Liver (tissue), 9 donors: Measurements from ENCODE around the gene ZNF786. TPM values are rescaled to one million over a fixed set of nuclear protein-coding genes. Genes with fewer than 3 reads are reported as not detected.
A peak's percentile ranks its signal among the peaks of the same experiment; 100 is the strongest.

Experiments used
- DNase-seq: peaks from one replicate; pipeline ENCODE4 v3.0.0-alpha.2; 2017; ENCODE audit warnings: low spot score
- H3K27ac ChIP-seq, 2 donors: one replicate each; pipeline ENCODE4 v1.7.0; 2013; ENCODE audit warnings: inconsistent platforms in 2 of 2, low read length in 2 of 2, control low read depth in 1 of 2, low read depth in 1 of 2, mild to moderate bottlenecking in 1 of 2
- H3K27me3 ChIP-seq, 4 donors: one replicate each; pipeline versions ENCODE4 v1.6.1 to v1.7.0; 2013; ENCODE audit warnings: low read length in 3 of 4, inconsistent platforms in 1 of 4, mild to moderate bottlenecking in 1 of 4, moderate library complexity in 1 of 4; ENCODE audit not compliant: control insufficient read depth in 4 of 4, insufficient read depth in 4 of 4
- H3K36me3 ChIP-seq, 4 donors: one replicate each; pipeline versions ENCODE4 v1.6.1 to v1.7.0; 2013; ENCODE audit warnings: low read length in 3 of 4, mild to moderate bottlenecking in 3 of 4, low read depth in 1 of 4, moderate library complexity in 1 of 4; ENCODE audit not compliant: control insufficient read depth in 4 of 4, insufficient read depth in 3 of 4
- H3K4me1 ChIP-seq, 4 donors: one replicate each; pipeline versions ENCODE4 v1.6.1 to v1.7.0; 2013; ENCODE audit warnings: low read length in 3 of 4, mild to moderate bottlenecking in 3 of 4, moderate library complexity in 1 of 4; ENCODE audit not compliant: control insufficient read depth in 4 of 4, insufficient read depth in 4 of 4
- H3K4me3 ChIP-seq, 3 donors: one replicate each; pipeline versions ENCODE4 v1.6.1 to v1.7.0; 2013; ENCODE audit warnings: low read length in 3 of 3, control low read depth in 1 of 3, low read depth in 1 of 3, mild to moderate bottlenecking in 1 of 3
- H3K9ac ChIP-seq, 2 donors: one replicate each; pipeline ENCODE4 v1.7.0; 2013; ENCODE audit warnings: low read length in 2 of 2, mild to moderate bottlenecking in 2 of 2, moderate library complexity in 2 of 2, control low read depth in 1 of 2, low read depth in 1 of 2
- H3K9me3 ChIP-seq, 4 donors: one replicate each; pipeline versions ENCODE4 v1.6.1 to v1.7.0; 2013; ENCODE audit warnings: low read length in 3 of 4; ENCODE audit not compliant: control insufficient read depth in 4 of 4
- FOXA1 ChIP-seq: IDR thresholded peaks from 2 replicates; pipeline ENCODE4 v1.6.1; 2016; ENCODE audit warnings: antibody characterized with exemption
- FOXA2 ChIP-seq: IDR thresholded peaks from 2 replicates; pipeline ENCODE4 v1.6.1; 2016; ENCODE audit warnings: antibody characterized with exemption
- JUND ChIP-seq, 2 donors: IDR thresholded peaks; 2 replicates each; pipeline ENCODE4 v1.6.1; 2016; ENCODE audit warnings: antibody characterized with exemption in 2 of 2
- RAD21 ChIP-seq, 2 donors: IDR thresholded peaks; 2 replicates each; pipeline ENCODE4 v1.6.1; 2016; ENCODE audit warnings: antibody characterized with exemption in 2 of 2, mild to moderate bottlenecking in 2 of 2
- RXRA ChIP-seq, 2 donors: IDR thresholded peaks; 2 replicates each; pipeline ENCODE4 v1.6.1; 2017 to 2018; ENCODE audit warnings: antibody characterized with exemption in 2 of 2, mild to moderate bottlenecking in 1 of 2
- SP1 ChIP-seq: IDR thresholded peaks from 2 replicates; pipeline ENCODE4 v1.6.1; 2018; ENCODE audit warnings: antibody characterized with exemption, mild to moderate bottlenecking
- YY1 ChIP-seq: IDR thresholded peaks from 2 replicates; pipeline ENCODE4 v1.6.1; 2016; ENCODE audit warnings: antibody characterized with exemption, mild to moderate bottlenecking
- WGBS: extraction: QIAGEN DNeasy Blood & Tissue Kit; methylation state at CpG from one replicate; pipeline ENCODE4 v1.1.7; 2013; 5-methylcytosine and 5-hydroxymethylcytosine counted together
- polyA plus RNA-seq, 2 donors: library from polyadenylated mRNA; stranded (reverse) in 1 of 2; unstranded in 1 of 2; fragments of 200-250 nt in 1 of 2; fragments of >200 nt in 1 of 2; fragmentation: Nextera tagmentation in 1 of 2; extraction: Ambion mirVana in 1 of 2; gene quantifications; one replicate each; pipeline versions ENCODE4 v1.2.1 to v1.2.3, GENCODE V29; 2013 to 2015
- total RNA-seq, 2 donors: library from RNA; depleted of rRNA; stranded (reverse); fragments of >200 nt; gene quantifications; one replicate each; pipeline ENCODE4 v1.2.3, GENCODE V29; 2014
- TF ChIP-seq, protein P1 (sequence below): IDR thresholded peaks from 2 replicates; pipeline ENCODE4 v1.6.1; 2016; ENCODE audit warnings: antibody characterized with exemption
- TF ChIP-seq, protein P2 (sequence below): IDR thresholded peaks from 2 replicates; pipeline ENCODE4 v1.6.1; 2016; ENCODE audit warnings: antibody characterized with exemption, mild to moderate bottlenecking
- TF ChIP-seq, protein P3 (sequence below): IDR thresholded peaks from 2 replicates; pipeline ENCODE4 v1.6.1; 2016; ENCODE audit warnings: antibody characterized with exemption
- TF ChIP-seq, protein P4 (sequence below): fragments of 150-350 bp; IDR thresholded peaks from 2 replicates; pipeline ENCODE4 v1.5.1; 2017; ENCODE audit warnings: improper control_type of control experiment, low read depth, low read length; ENCODE audit not compliant: missing input control
- TF ChIP-seq, protein P5 (sequence below): IDR thresholded peaks from 2 replicates; pipeline ENCODE4 v1.6.1; 2016; ENCODE audit warnings: antibody characterized with exemption
- donor health status: healthy.
- donor health status: healthy.
- donor health status: healthy.
- donor health status: healthy.
- donor health status: healthy.

Gene ZNF786
- total and polyA plus RNA-seq, 4 donors, result 1.0 to 5.9 (median 2.3) TPM

DNA sequence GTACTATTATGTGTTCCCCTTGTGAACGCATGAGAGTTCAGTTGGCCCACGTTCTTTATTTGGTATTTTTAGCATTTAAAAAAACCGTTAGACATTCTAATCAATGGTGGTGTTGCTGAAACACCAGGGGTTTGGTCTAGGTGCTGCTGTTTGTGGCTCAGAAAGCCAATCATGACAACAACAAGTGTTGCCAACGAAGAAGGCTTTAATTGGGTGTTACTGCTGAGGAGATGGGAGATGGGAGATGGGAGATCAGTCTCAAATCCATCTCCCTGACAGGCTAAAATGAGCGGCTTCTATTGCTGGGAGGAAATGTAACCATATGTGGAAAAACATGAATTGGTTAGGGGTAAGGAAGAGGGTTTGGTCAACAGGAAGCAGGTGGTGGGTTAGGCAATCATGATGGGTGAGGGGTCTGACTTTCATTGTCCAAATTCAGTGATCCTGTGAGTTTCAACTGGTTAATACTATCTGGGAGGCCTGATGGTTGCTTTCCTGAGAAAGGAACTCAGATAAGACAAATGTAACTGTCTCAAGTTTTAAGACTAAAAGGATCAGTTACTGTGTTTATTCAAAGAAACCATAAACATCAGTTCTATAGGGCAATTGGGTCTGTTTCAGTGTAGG, 40.2 kb upstream of the ZNF786 start:
- H3K4me1 ChIP-seq, result peaks cover 0 to 3% (median under 1%) of the 10 kb centered on the region in 4 donors
- TF ChIP-seq JUND (IDR thresholded peaks at IDR 0.05) (no peak), RAD21 (IDR thresholded peaks at IDR 0.05) (no peak), RXRA (IDR thresholded peaks at IDR 0.05) (no peak), FOXA2 (no peak), FOXA1 (no peak)
- TF ChIP-seq, protein P1, sequence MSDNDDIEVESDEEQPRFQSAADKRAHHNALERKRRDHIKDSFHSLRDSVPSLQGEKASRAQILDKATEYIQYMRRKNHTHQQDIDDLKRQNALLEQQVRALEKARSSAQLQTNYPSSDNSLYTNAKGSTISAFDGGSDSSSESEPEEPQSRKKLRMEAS, result no peak
- TF ChIP-seq, protein P2, sequence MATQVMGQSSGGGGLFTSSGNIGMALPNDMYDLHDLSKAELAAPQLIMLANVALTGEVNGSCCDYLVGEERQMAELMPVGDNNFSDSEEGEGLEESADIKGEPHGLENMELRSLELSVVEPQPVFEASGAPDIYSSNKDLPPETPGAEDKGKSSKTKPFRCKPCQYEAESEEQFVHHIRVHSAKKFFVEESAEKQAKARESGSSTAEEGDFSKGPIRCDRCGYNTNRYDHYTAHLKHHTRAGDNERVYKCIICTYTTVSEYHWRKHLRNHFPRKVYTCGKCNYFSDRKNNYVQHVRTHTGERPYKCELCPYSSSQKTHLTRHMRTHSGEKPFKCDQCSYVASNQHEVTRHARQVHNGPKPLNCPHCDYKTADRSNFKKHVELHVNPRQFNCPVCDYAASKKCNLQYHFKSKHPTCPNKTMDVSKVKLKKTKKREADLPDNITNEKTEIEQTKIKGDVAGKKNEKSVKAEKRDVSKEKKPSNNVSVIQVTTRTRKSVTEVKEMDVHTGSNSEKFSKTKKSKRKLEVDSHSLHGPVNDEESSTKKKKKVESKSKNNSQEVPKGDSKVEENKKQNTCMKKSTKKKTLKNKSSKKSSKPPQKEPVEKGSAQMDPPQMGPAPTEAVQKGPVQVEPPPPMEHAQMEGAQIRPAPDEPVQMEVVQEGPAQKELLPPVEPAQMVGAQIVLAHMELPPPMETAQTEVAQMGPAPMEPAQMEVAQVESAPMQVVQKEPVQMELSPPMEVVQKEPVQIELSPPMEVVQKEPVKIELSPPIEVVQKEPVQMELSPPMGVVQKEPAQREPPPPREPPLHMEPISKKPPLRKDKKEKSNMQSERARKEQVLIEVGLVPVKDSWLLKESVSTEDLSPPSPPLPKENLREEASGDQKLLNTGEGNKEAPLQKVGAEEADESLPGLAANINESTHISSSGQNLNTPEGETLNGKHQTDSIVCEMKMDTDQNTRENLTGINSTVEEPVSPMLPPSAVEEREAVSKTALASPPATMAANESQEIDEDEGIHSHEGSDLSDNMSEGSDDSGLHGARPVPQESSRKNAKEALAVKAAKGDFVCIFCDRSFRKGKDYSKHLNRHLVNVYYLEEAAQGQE, result no peak
- TF ChIP-seq, protein P3, sequence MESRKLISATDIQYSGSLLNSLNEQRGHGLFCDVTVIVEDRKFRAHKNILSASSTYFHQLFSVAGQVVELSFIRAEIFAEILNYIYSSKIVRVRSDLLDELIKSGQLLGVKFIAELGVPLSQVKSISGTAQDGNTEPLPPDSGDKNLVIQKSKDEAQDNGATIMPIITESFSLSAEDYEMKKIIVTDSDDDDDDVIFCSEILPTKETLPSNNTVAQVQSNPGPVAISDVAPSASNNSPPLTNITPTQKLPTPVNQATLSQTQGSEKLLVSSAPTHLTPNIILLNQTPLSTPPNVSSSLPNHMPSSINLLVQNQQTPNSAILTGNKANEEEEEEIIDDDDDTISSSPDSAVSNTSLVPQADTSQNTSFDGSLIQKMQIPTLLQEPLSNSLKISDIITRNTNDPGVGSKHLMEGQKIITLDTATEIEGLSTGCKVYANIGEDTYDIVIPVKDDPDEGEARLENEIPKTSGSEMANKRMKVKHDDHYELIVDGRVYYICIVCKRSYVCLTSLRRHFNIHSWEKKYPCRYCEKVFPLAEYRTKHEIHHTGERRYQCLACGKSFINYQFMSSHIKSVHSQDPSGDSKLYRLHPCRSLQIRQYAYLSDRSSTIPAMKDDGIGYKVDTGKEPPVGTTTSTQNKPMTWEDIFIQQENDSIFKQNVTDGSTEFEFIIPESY, result no peak
- TF ChIP-seq, protein P4, sequence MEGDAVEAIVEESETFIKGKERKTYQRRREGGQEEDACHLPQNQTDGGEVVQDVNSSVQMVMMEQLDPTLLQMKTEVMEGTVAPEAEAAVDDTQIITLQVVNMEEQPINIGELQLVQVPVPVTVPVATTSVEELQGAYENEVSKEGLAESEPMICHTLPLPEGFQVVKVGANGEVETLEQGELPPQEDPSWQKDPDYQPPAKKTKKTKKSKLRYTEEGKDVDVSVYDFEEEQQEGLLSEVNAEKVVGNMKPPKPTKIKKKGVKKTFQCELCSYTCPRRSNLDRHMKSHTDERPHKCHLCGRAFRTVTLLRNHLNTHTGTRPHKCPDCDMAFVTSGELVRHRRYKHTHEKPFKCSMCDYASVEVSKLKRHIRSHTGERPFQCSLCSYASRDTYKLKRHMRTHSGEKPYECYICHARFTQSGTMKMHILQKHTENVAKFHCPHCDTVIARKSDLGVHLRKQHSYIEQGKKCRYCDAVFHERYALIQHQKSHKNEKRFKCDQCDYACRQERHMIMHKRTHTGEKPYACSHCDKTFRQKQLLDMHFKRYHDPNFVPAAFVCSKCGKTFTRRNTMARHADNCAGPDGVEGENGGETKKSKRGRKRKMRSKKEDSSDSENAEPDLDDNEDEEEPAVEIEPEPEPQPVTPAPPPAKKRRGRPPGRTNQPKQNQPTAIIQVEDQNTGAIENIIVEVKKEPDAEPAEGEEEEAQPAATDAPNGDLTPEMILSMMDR, result no peak
- TF ChIP-seq, protein P5, sequence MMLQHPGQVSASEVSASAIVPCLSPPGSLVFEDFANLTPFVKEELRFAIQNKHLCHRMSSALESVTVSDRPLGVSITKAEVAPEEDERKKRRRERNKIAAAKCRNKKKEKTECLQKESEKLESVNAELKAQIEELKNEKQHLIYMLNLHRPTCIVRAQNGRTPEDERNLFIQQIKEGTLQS, result no peak
- no peak overlapping the region for H3K4me3 ChIP-seq
- peaks cover 2 to 15% (median 10%) of the 10 kb centered on the region in 4 donors for H3K36me3 ChIP-seq
- 96% methylated on average over 5 of the region's 5 CpGs for WGBS
- no peaks in the 10 kb centered on the region for H3K27me3 ChIP-seq
- no peak overlapping the region for H3K9ac ChIP-seq
- H3K27ac ChIP-seq, result no peak overlapping the region
- H3K9me3 ChIP-seq, result peaks cover 0 to 7% (median 4%) of the 10 kb centered on the region in 4 donors
- no peak for DNase-seq

DNA sequence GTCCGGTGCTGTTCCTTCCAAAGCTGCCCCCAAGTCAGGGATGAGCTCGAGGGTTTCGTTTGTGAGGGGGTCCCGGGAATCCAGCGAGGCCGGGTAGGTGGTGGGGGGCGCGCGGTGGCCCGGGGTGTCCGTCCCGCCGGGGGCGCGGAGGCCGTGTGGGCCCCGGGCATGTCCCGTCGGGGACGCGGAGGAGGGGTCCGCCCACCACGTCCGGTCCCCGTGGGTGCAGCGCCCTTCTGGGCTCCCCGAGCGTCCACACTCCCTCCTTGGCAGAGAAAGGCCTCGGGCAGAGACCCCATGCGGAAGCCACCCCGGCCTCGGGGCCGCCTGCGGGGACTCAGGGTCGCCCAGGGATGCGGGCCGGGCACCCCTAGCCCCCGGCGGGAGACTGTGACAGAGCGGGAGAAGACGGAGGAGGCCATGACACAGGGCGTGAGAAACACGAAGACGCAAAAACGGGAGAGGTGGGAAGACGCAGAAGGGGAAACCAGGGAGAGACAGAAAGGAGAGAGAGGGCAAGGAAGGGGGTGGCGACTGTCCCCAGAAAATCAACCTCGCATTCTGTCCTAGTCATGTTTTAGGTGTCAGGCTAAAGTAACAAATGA, 36.2 kb upstream of the ZNF786 start:
- H3K27ac ChIP-seq, result peak overlapping the region; percentile 94 to 98
- H3K4me1 ChIP-seq, result peaks cover 3 to 12% (median 8%) of the 10 kb centered on the region in 4 donors
- peaks cover 0 to 7% (median 4%) of the 10 kb centered on the region in 4 donors for H3K9me3 ChIP-seq
- peak; percentile 63 for DNase-seq
- no peak for TF ChIP-seq FOXA1
- peak; percentile 5 for TF ChIP-seq SP1
- peak; percentile 51 for TF ChIP-seq YY1
- peaks cover 2 to 12% (median 7%) of the 10 kb centered on the region in 4 donors for H3K36me3 ChIP-seq
- H3K4me3 ChIP-seq, result peak overlapping the region; percentile 68 to 100 (median 92)
- WGBS, result under 1% methylated on average over 48 of the region's 48 CpGs
- H3K9ac ChIP-seq, result peak overlapping the region; percentile 91 to 96
- H3K27me3 ChIP-seq, result no peaks in the 10 kb centered on the region
